RWPE2 (cell line): ENCODE data around the gene DUSP5.
A peak's percentile ranks its signal among the peaks of the same experiment; 100 is the strongest.

Experiments
- ATAC-seq: fragments of 200-7000 bp; cut with Tn5 transposase; 3 replicates; pipeline ENCODE4 v1.9.1; 2021; ENCODE audit warnings: low read depth
- DNase-seq: peaks from one replicate; pipeline ENCODE4 v3.0.0-alpha.2; 2020; ENCODE audit warnings: low spot score
- H3K27ac ChIP-seq: fragments of 450-650 bp; 2 replicates; pipeline ENCODE4 v1.5.1; 2017; ENCODE audit warnings: mild to moderate bottlenecking; ENCODE audit not compliant: poor library complexity, severe bottlenecking
- H3K27me3 ChIP-seq: fragments of 250-450 bp; sonication (Bioruptor Pico); 2 replicates; pipeline ENCODE4 v1.5.1; 2021; ENCODE audit warnings: mild to moderate bottlenecking, moderate library complexity; ENCODE audit not compliant: insufficient read depth, poor library complexity, severe bottlenecking
- H3K36me3 ChIP-seq: fragments of 250-450 bp; sonication (Bioruptor Pico); 2 replicates; pipeline ENCODE4 v1.5.1; 2020; ENCODE audit warnings: low read depth, mild to moderate bottlenecking, moderate library complexity
- H3K4me1 ChIP-seq: fragments of 250-450 bp; sonication (Bioruptor Pico); 2 replicates; pipeline ENCODE4 v1.5.1; 2021; ENCODE audit warnings: mild to moderate bottlenecking, moderate library complexity; ENCODE audit not compliant: insufficient read depth, poor library complexity, severe bottlenecking
- H3K4me3 ChIP-seq: fragments of 250-450 bp; sonication (Bioruptor Pico); 2 replicates; pipeline ENCODE4 v1.5.1; 2021; ENCODE audit warnings: mild to moderate bottlenecking, moderate library complexity; ENCODE audit not compliant: severe bottlenecking
- H3K9me3 ChIP-seq: fragments of 250-450 bp; sonication (Bioruptor Pico); 2 replicates; pipeline ENCODE4 v1.5.1; 2021; ENCODE audit warnings: mild to moderate bottlenecking, moderate library complexity; ENCODE audit not compliant: severe bottlenecking
- CTCF ChIP-seq: fragments of 450-650 bp; IDR thresholded peaks from one replicate; pipeline ENCODE4 v1.5.1; 2017; ENCODE audit warnings: mild to moderate bottlenecking, moderate library complexity; ENCODE audit not compliant: poor library complexity, severe bottlenecking

Gene DUSP5

GRCh38 chr10:110486680-110487410, 10.9 kb upstream of the DUSP5 start:
- H3K27ac ChIP-seq: peak overlapping the region; percentile 74
- H3K27me3 ChIP-seq: no peaks in the 10 kb centered on the region
- TF ChIP-seq CTCF: no peak
- no peaks in the 10 kb centered on the region for H3K36me3 ChIP-seq
- DNase-seq: no peak
- no peak overlapping the region for H3K4me3 ChIP-seq
- peaks cover 38% of the 10 kb centered on the region for H3K4me1 ChIP-seq
- H3K9me3 ChIP-seq: no peaks in the 10 kb centered on the region
- ATAC-seq: no peak

- Histone ChIP-seq H3K4me1 (peaks cover 44% of the 10 kb centered on the region), H3K4me3 (no peak overlapping the region), H3K27me3 (no peaks in the 10 kb centered on the region), H3K9me3 (no peaks in the 10 kb centered on the region), H3K27ac (peak overlapping the region; percentile 74), H3K36me3 (no peaks in the 10 kb centered on the region)
- peak; percentile 73 for ATAC-seq
- no peak for TF ChIP-seq CTCF
- DNase-seq: no peak
Measured at GRCh38 chr10:110487411-110488331, 10.0 kb upstream of the DUSP5 start.

- peaks cover 46% of the 10 kb centered on the region for H3K4me1 ChIP-seq
- TF ChIP-seq CTCF: no peak
- no peak for ATAC-seq
Measured at GRCh38 chr10:110488332-110488681, 9.4 kb upstream of the DUSP5 start.

GRCh38 chr10:110488940-110489339, 8.8 kb upstream of the DUSP5 start:
- ATAC-seq (no peak), DNase-seq (no peak)
- TF ChIP-seq CTCF: no peak
- H3K9me3 ChIP-seq: no peaks in the 10 kb centered on the region
- H3K4me1 ChIP-seq: peaks cover 52% of the 10 kb centered on the region
- H3K27ac ChIP-seq: peak overlapping the region; percentile 74
- no peaks in the 10 kb centered on the region for H3K36me3 ChIP-seq
- no peaks in the 10 kb centered on the region for H3K27me3 ChIP-seq
- H3K4me3 ChIP-seq: no peak overlapping the region

More at GRCh38 chr10:110488332-110488681, 9.4 kb upstream of the DUSP5 start:
- DNase-seq: no peak
- no peak overlapping the region for H3K4me3 ChIP-seq
- H3K27me3 ChIP-seq: no peaks in the 10 kb centered on the region
- peak overlapping the region; percentile 74 for H3K27ac ChIP-seq
- no peaks in the 10 kb centered on the region for H3K36me3 ChIP-seq
- no peaks in the 10 kb centered on the region for H3K9me3 ChIP-seq
